Thyroid gland (tissue), 4 donors: Measurements from ENCODE around the gene LYRM4.

Experiments
- CTCF ChIP-seq, 6 experiments: fragments of 200-600 bp in 3 of 6; fragments of 450-650 bp in 3 of 6; sonication (generic) in 3 of 6; IDR thresholded peaks; one replicate each; pipeline ENCODE4 v1.5.1; 2016 to 2019; ENCODE audit warnings: antibody characterized with exemption in 6 of 6, mild to moderate bottlenecking in 2 of 6, inconsistent platforms in 1 of 6, moderate library complexity in 1 of 6
- POLR2A ChIP-seq, 2 donors: fragments of 450-650 bp; IDR thresholded peaks; one replicate each; pipeline ENCODE4 v1.6.1; 2017; ENCODE audit warnings: antibody characterized with exemption in 2 of 2, mild to moderate bottlenecking in 2 of 2, moderate library complexity in 1 of 2

- TF ChIP-seq POLR2A (IDR thresholded peaks at IDR 0.05): no peak
- no peak for TF ChIP-seq CTCF (IDR thresholded peaks at IDR 0.05)
These were observed 21.5 kb upstream of the LYRM4 start for GRCh38 chr6:5282191-5282623.
